GM13977 (cell line): ENCODE measurements around the gene PFN1.

Experiments
- DNase-seq: peaks from one replicate; pipeline ENCODE4 v3.0.0; 2012; ENCODE audit warnings: low spot score
- in situ Hi-C: fragments of 300-500 bp; cut with MboI; formaldehyde crosslinking; loops from one replicate; pipeline ENCODE4 v1.12.0; 2022; ENCODE audit warnings: low sequenced_read_pairs, low pct_unique_long_range_greater_than_20kb, mixed read lengths, inconsistent platforms; ENCODE audit not compliant: unreplicated experiment
- TF ChIP-seq, protein P1 (sequence below): IDR thresholded peaks from 2 replicates; pipeline ENCODE4 v1.5.1; 2012; ENCODE audit warnings: mild to moderate bottlenecking, control low read depth; ENCODE audit not compliant: insufficient read depth; ENCODE audit errors: extremely low read depth, missing control alignments

PFN1 gene

DNA sequence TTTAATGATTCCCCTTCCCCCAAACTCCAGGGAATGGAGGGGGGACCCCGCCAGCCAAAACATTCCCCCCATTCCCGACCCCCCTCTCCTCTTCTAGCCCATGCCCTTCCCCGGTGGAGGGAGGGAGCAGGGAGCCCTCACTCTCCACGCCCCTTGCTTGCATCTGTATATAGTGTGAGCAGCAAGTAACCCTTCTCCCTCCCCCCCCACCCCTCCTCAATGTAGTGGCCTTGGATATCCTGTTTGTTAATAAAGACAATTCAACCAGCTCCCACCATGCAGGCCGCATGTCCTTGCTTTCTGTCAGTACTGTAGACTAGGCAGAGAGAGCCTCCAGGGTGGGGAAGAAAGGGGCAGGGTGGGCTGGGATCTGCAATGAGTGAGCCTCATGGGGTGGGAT, 50.5 kb downstream of the PFN1 start:
- in situ Hi-C loops, result no loop called here

DNA sequence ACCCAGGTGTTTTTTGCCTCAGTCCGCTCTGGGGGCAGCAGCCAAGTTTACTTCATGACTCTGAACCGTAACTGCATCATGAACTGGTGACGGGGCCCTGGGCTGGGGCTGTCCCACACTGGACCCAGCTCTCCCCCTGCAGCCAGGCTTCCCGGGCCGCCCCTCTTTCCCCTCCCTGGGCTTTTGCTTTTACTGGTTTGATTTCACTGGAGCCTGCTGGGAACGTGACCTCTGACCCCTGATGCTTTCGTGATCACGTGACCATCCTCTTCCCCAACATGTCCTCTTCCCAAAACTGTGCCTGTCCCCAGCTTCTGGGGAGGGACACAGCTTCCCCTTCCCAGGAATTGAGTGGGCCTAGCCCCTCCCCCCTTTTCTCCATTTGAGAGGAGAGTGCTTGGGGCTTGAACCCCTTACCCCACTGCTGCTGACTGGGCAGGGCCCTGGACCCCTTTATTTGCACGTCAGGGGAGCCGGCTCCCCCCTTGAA, 51.1 kb downstream of the PFN1 start:
- no peak for DNase-seq
- in situ Hi-C loops, result no loop called here
- TF ChIP-seq, protein P1, sequence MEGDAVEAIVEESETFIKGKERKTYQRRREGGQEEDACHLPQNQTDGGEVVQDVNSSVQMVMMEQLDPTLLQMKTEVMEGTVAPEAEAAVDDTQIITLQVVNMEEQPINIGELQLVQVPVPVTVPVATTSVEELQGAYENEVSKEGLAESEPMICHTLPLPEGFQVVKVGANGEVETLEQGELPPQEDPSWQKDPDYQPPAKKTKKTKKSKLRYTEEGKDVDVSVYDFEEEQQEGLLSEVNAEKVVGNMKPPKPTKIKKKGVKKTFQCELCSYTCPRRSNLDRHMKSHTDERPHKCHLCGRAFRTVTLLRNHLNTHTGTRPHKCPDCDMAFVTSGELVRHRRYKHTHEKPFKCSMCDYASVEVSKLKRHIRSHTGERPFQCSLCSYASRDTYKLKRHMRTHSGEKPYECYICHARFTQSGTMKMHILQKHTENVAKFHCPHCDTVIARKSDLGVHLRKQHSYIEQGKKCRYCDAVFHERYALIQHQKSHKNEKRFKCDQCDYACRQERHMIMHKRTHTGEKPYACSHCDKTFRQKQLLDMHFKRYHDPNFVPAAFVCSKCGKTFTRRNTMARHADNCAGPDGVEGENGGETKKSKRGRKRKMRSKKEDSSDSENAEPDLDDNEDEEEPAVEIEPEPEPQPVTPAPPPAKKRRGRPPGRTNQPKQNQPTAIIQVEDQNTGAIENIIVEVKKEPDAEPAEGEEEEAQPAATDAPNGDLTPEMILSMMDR, result no peak

More for the DNA sequence above, 50.5 kb downstream of the PFN1 start:
- TF ChIP-seq, protein P1, result no peak
- DNase-seq, result no peak

DNA sequence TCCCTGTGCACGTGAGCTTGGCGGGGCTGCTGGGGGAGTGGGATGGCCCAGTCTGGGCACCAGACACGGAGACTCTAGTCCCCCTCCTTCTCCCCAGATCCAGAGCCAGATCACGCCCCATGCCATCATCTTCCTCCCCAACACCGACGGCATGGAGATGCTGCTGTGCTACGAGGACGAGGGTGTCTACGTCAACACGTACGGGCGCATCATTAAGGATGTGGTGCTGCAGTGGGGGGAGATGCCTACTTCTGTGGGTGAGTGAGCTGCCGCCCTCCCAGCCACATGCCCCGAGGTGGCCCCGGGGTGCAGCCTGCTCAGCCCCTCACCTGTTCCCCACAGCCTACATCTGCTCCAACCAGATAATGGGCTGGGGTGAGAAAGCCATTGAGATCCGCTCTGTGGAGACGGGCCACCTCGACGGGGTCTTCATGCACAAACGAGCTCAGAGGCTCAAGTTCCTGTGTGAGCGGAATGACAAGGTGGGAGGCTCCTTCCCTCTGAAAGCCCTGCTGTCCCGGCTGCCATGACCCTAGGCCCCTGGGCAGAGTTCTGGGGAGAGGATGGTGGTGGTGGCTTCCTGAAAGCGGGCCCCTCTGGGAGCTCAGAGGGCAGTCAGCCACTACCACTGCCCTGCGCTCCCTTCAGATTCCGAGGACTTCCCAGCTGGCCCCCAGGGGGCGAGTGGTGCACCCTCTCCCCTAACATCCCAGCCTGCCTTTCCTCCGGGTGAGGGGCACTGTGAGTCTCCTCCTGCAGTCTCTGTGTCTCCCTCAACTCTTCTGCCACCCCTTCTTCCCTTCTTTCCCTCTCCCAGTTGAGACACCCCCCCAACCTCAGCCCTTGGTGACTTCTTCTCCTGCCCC, 51.8 kb downstream of the PFN1 start:
- no peak for DNase-seq
- in situ Hi-C loops, result no loop called here
- TF ChIP-seq, protein P1, result no peak

DNA sequence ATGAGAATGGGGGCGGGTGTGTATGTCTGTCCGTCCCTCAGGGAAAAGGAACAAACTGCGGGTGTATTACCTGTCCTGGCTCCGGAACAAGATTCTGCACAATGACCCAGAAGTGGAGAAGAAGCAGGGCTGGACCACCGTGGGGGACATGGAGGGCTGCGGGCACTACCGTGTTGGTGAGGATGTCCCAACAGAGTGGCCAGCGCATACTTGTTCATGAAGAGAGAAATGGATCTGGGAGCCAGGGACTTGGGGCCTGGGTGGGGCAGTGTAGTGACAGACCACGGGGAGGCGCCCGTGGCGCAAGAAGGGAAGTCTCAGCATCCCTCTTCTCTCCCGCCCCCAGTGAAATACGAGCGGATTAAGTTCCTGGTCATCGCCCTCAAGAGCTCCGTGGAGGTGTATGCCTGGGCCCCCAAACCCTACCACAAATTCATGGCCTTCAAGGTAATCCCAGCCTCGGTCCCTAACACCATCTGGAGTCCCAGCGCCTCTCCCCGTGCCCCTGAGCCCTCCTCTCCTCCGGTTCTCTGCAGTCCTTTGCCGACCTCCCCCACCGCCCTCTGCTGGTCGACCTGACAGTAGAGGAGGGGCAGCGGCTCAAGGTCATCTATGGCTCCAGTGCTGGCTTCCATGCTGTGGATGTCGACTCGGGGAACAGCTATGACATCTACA, 52.5 kb downstream of the PFN1 start:
- in situ Hi-C loops, result no loop called here

More for the DNA sequence above, 52.5 kb downstream of the PFN1 start:
- no peak for DNase-seq
- TF ChIP-seq, protein P1, result peak; percentile 5
